ENCODE results near the gene TMEM222. TPM values are rescaled to one million over a fixed set of nuclear protein-coding genes. Genes with fewer than 3 reads are reported as not detected.

Gene TMEM222
- total and polyA plus RNA-seq, 10 of the 15 experiments (the other 5 are each of a cell fraction or from before 2014, with no cell fraction given) = 3.8 to 43.5 (median 35.4) TPM

DNA sequence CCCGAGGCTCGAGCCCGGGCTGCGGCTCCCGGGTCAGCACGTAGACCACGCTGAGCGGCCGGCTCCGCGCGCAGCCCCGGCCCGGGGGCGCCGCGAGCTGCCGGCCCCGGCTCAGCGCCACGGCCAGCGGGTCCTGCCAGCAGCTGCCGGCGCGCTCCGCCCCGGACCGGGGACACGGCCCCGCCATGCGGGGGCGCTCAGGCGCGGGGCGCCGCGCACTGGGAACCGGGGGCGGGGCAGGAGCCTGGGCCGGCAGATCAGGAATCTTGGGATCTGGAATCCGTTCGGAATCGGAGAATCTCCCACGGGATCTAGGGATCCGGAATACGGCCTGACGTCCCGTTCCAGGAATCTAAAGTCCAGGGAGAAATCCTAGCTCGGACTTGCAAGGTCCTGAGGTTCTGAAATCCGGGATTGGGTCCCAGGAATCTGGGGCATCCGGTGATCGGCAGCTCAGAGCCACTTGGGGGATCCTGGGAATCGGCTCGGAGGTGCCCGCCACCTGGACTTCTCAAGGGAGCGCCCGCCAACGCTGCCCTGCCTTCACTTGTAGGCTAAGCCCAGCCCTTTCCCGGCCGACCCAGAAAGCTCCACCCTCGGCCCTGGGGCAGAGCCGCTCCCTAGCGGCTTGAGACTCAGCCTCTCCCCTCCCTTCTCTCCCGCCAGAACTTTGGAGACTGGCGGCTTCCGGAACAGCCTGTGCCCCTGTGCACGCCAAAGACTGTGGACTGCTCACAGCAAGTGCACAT is 44.6 kb downstream of the TMEM222 start, which contains the start of gene MAP3K6 (continued):
- TF ChIP-seq, protein P1, sequence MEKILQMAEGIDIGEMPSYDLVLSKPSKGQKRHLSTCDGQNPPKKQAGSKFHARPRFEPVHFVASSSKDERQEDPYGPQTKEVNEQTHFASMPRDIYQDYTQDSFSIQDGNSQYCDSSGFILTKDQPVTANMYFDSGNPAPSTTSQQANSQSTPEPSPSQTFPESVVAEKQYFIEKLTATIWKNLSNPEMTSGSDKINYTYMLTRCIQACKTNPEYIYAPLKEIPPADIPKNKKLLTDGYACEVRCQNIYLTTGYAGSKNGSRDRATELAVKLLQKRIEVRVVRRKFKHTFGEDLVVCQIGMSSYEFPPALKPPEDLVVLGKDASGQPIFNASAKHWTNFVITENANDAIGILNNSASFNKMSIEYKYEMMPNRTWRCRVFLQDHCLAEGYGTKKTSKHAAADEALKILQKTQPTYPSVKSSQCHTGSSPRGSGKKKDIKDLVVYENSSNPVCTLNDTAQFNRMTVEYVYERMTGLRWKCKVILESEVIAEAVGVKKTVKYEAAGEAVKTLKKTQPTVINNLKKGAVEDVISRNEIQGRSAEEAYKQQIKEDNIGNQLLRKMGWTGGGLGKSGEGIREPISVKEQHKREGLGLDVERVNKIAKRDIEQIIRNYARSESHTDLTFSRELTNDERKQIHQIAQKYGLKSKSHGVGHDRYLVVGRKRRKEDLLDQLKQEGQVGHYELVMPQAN (conservative IDR thresholded peaks at IDR 0.05) = peak; percentile 46; the same call in 1 of the 2 replicates
- TF ChIP-seq, protein P2, sequence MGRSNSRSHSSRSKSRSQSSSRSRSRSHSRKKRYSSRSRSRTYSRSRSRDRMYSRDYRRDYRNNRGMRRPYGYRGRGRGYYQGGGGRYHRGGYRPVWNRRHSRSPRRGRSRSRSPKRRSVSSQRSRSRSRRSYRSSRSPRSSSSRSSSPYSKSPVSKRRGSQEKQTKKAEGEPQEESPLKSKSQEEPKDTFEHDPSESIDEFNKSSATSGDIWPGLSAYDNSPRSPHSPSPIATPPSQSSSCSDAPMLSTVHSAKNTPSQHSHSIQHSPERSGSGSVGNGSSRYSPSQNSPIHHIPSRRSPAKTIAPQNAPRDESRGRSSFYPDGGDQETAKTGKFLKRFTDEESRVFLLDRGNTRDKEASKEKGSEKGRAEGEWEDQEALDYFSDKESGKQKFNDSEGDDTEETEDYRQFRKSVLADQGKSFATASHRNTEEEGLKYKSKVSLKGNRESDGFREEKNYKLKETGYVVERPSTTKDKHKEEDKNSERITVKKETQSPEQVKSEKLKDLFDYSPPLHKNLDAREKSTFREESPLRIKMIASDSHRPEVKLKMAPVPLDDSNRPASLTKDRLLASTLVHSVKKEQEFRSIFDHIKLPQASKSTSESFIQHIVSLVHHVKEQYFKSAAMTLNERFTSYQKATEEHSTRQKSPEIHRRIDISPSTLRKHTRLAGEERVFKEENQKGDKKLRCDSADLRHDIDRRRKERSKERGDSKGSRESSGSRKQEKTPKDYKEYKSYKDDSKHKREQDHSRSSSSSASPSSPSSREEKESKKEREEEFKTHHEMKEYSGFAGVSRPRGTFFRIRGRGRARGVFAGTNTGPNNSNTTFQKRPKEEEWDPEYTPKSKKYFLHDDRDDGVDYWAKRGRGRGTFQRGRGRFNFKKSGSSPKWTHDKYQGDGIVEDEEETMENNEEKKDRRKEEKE (IDR thresholded peaks at IDR 0.05) = no peak
- TF ChIP-seq, protein P3, sequence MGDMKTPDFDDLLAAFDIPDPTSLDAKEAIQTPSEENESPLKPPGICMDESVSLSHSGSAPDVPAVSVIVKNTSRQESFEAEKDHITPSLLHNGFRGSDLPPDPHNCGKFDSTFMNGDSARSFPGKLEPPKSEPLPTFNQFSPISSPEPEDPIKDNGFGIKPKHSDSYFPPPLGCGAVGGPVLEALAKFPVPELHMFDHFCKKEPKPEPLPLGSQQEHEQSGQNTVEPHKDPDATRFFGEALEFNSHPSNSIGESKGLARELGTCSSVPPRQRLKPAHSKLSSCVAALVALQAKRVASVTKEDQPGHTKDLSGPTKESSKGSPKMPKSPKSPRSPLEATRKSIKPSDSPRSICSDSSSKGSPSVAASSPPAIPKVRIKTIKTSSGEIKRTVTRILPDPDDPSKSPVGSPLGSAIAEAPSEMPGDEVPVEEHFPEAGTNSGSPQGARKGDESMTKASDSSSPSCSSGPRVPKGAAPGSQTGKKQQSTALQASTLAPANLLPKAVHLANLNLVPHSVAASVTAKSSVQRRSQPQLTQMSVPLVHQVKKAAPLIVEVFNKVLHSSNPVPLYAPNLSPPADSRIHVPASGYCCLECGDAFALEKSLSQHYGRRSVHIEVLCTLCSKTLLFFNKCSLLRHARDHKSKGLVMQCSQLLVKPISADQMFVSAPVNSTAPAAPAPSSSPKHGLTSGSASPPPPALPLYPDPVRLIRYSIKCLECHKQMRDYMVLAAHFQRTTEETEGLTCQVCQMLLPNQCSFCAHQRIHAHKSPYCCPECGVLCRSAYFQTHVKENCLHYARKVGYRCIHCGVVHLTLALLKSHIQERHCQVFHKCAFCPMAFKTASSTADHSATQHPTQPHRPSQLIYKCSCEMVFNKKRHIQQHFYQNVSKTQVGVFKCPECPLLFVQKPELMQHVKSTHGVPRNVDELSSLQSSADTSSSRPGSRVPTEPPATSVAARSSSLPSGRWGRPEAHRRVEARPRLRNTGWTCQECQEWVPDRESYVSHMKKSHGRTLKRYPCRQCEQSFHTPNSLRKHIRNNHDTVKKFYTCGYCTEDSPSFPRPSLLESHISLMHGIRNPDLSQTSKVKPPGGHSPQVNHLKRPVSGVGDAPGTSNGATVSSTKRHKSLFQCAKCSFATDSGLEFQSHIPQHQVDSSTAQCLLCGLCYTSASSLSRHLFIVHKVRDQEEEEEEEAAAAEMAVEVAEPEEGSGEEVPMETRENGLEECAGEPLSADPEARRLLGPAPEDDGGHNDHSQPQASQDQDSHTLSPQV (IDR thresholded peaks at IDR 0.05) = no peak
- TF ChIP-seq CHD2 (IDR thresholded peaks at IDR 0.05; ENCODE audit: borderline replicate concordance, low read depth, low read length) (no peak), CBX5 (IDR thresholded peaks at IDR 0.05; ENCODE audit: low read depth) (no peak), YY1 (IDR thresholded peaks at IDR 0.05; ENCODE audit: low read depth, low read length) (no peak), POLR2AphosphoS5 (IDR thresholded peaks at IDR 0.05; ENCODE audit: low read length) (no peak), ZNF384 (IDR thresholded peaks at IDR 0.05; ENCODE audit: borderline replicate concordance, low read depth, low read length) (no peak), POLR2AphosphoS2 (IDR thresholded peaks at IDR 0.05; ENCODE audit: low read depth, low read length) (no peak), KLF5 (IDR thresholded peaks at IDR 0.05; ENCODE audit: partially characterized antibody) (no peak), PAX5 (IDR thresholded peaks at IDR 0.05; ENCODE audit: borderline replicate concordance, low read depth, low read length) (no peak), NR2C1 (IDR thresholded peaks at IDR 0.05) (no peak)
- TF ChIP-seq, protein P4, sequence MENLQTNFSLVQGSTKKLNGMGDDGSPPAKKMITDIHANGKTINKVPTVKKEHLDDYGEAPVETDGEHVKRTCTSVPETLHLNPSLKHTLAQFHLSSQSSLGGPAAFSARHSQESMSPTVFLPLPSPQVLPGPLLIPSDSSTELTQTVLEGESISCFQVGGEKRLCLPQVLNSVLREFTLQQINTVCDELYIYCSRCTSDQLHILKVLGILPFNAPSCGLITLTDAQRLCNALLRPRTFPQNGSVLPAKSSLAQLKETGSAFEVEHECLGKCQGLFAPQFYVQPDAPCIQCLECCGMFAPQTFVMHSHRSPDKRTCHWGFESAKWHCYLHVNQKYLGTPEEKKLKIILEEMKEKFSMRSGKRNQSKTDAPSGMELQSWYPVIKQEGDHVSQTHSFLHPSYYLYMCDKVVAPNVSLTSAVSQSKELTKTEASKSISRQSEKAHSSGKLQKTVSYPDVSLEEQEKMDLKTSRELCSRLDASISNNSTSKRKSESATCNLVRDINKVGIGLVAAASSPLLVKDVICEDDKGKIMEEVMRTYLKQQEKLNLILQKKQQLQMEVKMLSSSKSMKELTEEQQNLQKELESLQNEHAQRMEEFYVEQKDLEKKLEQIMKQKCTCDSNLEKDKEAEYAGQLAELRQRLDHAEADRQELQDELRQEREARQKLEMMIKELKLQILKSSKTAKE (IDR thresholded peaks at IDR 0.05; ENCODE audit: low read depth, poor library complexity, severe bottlenecking) = no peak
- TF ChIP-seq, protein P5, sequence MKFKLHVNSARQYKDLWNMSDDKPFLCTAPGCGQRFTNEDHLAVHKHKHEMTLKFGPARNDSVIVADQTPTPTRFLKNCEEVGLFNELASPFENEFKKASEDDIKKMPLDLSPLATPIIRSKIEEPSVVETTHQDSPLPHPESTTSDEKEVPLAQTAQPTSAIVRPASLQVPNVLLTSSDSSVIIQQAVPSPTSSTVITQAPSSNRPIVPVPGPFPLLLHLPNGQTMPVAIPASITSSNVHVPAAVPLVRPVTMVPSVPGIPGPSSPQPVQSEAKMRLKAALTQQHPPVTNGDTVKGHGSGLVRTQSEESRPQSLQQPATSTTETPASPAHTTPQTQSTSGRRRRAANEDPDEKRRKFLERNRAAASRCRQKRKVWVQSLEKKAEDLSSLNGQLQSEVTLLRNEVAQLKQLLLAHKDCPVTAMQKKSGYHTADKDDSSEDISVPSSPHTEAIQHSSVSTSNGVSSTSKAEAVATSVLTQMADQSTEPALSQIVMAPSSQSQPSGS (IDR thresholded peaks at IDR 0.05; ENCODE audit: low read length) = no peak

Data from GM12878 (cell line).